HL-60 (cell line): Measurements from ENCODE around the gene DEXI.

Experiments
- DNase-seq, 2 experiments: peaks; one replicate each; pipeline ENCODE4 v3.0.0-alpha.2; 2010 to 2020; ENCODE audit warnings: low read depth in 1 of 2, low spot score in 1 of 2
- H3K27ac ChIP-seq: fragments of 250-450 bp; sonication (Bioruptor Pico); replicated peaks from 2 replicates; pipeline ENCODE4 v1.5.1; 2020; ENCODE audit warnings: mild to moderate bottlenecking, moderate library complexity
- H3K27me3 ChIP-seq: fragments of 250-450 bp; sonication (Bioruptor Pico); 2 replicates; pipeline ENCODE4 v1.5.1; 2021; ENCODE audit warnings: mild to moderate bottlenecking, moderate library complexity; ENCODE audit not compliant: insufficient read depth, poor library complexity, severe bottlenecking
- H3K4me3 ChIP-seq: replicated peaks from 2 replicates; pipeline ENCODE4 v1.5.1; 2011; ENCODE audit warnings: mild to moderate bottlenecking, control low read depth, low read length; ENCODE audit not compliant: insufficient read depth
- GABPA ChIP-seq: IDR thresholded peaks from 2 replicates; pipeline ENCODE4 v1.6.1; 2012; ENCODE audit warnings: low read depth
- POLR2AphosphoS5 ChIP-seq: IDR thresholded peaks from 2 replicates; pipeline ENCODE4 v1.6.1; 2012; ENCODE audit warnings: low read depth
- SPI1 ChIP-seq: IDR thresholded peaks from 2 replicates; pipeline ENCODE4 v1.6.1; 2012; ENCODE audit warnings: low read depth, mild to moderate bottlenecking, borderline replicate concordance
- TF ChIP-seq, protein P1 (sequence below): IDR thresholded peaks from 2 replicates; pipeline ENCODE4 v1.6.1; 2012; ENCODE audit warnings: low read depth; ENCODE audit not compliant: insufficient replicate concordance
- TF ChIP-seq, protein P2 (sequence below): IDR thresholded peaks from one replicate; pipeline ENCODE4 v1.5.1; 2011; ENCODE audit warnings: low read length, control low read depth, inconsistent platforms; ENCODE audit not compliant: insufficient read depth

DEXI gene

DNA sequence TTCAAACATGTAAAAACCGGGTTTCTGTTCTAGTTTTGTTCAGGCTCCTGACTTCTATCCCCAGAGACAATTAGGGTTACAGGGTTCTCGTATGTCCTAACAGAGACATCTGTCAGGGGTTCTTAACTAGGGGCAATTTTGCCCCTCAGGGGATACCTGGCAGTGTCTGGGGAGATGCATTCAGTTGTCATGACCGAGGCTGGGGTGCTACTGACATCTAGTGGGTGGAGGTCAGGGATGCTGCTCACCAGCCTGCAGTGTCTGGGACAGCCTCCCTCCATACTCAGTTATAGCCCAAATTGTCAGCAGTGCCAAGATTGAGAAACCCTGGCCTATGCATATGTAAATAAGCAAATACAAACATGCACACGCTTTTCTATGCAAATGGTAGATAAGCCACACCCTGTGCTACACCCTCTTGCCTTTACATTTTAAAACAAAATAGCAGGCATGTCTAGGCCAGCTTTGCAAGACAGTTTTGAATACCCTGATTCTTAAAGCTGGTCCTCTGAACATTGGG lies 39.5 kb upstream of the DEXI start:
- no peaks in the 10 kb centered on the region for H3K27me3 ChIP-seq
- peak in 1 of 2 experiments; percentile 38 for DNase-seq
- TF ChIP-seq, protein P1, sequence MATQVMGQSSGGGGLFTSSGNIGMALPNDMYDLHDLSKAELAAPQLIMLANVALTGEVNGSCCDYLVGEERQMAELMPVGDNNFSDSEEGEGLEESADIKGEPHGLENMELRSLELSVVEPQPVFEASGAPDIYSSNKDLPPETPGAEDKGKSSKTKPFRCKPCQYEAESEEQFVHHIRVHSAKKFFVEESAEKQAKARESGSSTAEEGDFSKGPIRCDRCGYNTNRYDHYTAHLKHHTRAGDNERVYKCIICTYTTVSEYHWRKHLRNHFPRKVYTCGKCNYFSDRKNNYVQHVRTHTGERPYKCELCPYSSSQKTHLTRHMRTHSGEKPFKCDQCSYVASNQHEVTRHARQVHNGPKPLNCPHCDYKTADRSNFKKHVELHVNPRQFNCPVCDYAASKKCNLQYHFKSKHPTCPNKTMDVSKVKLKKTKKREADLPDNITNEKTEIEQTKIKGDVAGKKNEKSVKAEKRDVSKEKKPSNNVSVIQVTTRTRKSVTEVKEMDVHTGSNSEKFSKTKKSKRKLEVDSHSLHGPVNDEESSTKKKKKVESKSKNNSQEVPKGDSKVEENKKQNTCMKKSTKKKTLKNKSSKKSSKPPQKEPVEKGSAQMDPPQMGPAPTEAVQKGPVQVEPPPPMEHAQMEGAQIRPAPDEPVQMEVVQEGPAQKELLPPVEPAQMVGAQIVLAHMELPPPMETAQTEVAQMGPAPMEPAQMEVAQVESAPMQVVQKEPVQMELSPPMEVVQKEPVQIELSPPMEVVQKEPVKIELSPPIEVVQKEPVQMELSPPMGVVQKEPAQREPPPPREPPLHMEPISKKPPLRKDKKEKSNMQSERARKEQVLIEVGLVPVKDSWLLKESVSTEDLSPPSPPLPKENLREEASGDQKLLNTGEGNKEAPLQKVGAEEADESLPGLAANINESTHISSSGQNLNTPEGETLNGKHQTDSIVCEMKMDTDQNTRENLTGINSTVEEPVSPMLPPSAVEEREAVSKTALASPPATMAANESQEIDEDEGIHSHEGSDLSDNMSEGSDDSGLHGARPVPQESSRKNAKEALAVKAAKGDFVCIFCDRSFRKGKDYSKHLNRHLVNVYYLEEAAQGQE = no peak
- no peak for TF ChIP-seq GABPA
- TF ChIP-seq, protein P2, sequence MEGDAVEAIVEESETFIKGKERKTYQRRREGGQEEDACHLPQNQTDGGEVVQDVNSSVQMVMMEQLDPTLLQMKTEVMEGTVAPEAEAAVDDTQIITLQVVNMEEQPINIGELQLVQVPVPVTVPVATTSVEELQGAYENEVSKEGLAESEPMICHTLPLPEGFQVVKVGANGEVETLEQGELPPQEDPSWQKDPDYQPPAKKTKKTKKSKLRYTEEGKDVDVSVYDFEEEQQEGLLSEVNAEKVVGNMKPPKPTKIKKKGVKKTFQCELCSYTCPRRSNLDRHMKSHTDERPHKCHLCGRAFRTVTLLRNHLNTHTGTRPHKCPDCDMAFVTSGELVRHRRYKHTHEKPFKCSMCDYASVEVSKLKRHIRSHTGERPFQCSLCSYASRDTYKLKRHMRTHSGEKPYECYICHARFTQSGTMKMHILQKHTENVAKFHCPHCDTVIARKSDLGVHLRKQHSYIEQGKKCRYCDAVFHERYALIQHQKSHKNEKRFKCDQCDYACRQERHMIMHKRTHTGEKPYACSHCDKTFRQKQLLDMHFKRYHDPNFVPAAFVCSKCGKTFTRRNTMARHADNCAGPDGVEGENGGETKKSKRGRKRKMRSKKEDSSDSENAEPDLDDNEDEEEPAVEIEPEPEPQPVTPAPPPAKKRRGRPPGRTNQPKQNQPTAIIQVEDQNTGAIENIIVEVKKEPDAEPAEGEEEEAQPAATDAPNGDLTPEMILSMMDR = peak; percentile 45
- no peak for TF ChIP-seq POLR2AphosphoS5
- no peak overlapping the region for H3K27ac ChIP-seq
- H3K4me3 ChIP-seq = no peak overlapping the region

DNA sequence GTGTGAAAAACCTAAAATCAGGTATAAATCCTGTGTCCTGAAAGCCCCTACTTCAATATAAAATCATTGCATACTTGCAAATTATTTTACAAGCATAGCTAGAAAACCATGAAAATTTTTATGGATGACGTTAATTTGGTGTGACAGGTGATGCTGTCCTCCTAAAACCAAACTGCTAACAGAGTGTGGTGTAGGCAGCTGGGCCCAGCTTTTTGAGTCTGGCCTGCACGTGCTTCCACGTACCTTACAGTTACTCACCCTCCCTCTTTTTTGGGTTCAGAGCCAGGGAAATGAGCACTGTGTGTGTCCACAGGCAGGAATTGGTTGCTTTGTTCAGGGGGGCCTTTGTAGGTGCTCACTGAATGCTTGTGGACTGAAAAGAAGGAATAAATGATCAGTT lies 38.5 kb upstream of the DEXI start:
- H3K4me3 ChIP-seq = no peak overlapping the region
- H3K27ac ChIP-seq = no peak overlapping the region
- no peaks in the 10 kb centered on the region for H3K27me3 ChIP-seq
- TF ChIP-seq, protein P2 = no peak
- TF ChIP-seq GABPA (no peak), POLR2AphosphoS5 (no peak), SPI1 (no peak)
- TF ChIP-seq, protein P1 = no peak
- no peak for DNase-seq

DNA sequence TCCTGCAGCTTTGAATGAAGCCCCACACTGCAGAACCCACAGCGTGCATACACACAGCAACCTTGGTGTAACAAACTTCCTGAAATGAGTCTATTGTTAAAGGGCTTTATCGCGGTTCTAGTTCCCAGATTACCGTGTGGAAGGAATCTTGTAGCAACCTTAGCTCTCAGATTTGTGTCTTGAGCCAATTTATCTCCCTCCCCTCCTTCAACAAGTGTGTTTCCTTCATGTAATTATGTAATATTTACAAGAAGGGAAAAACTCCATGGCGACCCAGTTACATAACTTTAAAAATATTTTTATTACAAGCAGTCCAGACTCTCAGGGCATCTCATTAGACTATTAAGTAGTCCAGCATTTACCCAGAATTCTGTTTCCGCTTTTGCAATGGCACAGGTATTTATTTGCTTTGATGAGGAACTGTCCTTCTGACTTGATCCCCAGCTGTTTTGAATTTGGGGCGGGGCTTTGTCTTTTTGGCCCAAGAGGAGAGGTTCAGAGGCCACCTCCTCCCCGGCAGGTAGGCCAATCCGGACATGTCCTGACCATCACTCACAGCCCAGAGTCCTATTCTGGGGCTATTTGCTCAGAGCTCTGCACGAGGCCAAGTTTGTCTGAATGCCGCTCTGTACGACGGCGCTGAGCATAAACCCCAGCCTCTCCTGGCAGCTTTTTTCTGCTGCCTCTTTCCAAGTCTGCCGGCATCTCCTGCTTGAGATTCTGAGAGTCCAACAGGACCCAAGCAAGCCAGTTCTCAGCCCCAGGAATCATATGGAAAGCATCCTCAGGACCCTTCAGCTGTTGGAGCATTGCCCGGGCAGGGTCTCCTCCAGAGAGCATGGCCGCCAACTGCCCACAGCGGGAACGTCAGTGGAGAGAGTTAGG lies 37.7 kb upstream of the DEXI start:
- H3K4me3 ChIP-seq = no peak overlapping the region
- DNase-seq = no peak
- no peaks in the 10 kb centered on the region for H3K27me3 ChIP-seq
- no peak for TF ChIP-seq GABPA
- TF ChIP-seq SPI1 = no peak
- TF ChIP-seq POLR2AphosphoS5 = no peak
- TF ChIP-seq, protein P1 = no peak
- TF ChIP-seq, protein P2 = no peak
- H3K27ac ChIP-seq = no peak overlapping the region
